GM12875 (cell line): Measurements from ENCODE around the gene DDOST.

ENCODE experiments used
- H3K4me3 ChIP-seq: one replicate; pipeline ENCODE4 v1.5.1; 2011; ENCODE audit warnings: low read depth, low read length, control low read depth
- CTCF ChIP-seq: IDR thresholded peaks from 2 replicates; pipeline ENCODE4 v1.5.1; 2011; ENCODE audit warnings: low read depth, mild to moderate bottlenecking, control low read depth, inconsistent platforms, low read length, moderate library complexity, borderline replicate concordance; ENCODE audit not compliant: insufficient read depth

The DDOST gene

GRCh38 chr1:20663365-20663764, 2.2 kb upstream of the DDOST start:
- H3K4me3 ChIP-seq: no peak overlapping the region
- no peak for TF ChIP-seq CTCF

GRCh38 chr1:20662110-20662475, 924 bp upstream of the DDOST start:
- no peak for TF ChIP-seq CTCF
- H3K4me3 ChIP-seq: peak overlapping the region; percentile 68

- no peak for TF ChIP-seq CTCF
- peak overlapping the region; percentile 89 for H3K4me3 ChIP-seq
These were observed 342 bp downstream of the DDOST start for GRCh38 chr1:20660847-20661206.

- no peak for TF ChIP-seq CTCF
- H3K4me3 ChIP-seq: peak overlapping the region; percentile 89
These were observed 806 bp downstream of the DDOST start for GRCh38 chr1:20660363-20660762.

GRCh38 chr1:20658166-20658915, 2.8 kb downstream of the DDOST start:
- no peak for TF ChIP-seq CTCF
- H3K4me3 ChIP-seq: no peak overlapping the region

GRCh38 chr1:20657024-20657423, 4.1 kb downstream of the DDOST start:
- TF ChIP-seq CTCF: no peak
- no peak overlapping the region for H3K4me3 ChIP-seq

- H3K4me3 ChIP-seq: no peak overlapping the region
- TF ChIP-seq CTCF: no peak
These were observed 7.0 kb downstream of the DDOST start for GRCh38 chr1:20654104-20654690.
